ENCODE data around the gene BAG3.
"Not testable (repeated sequence)": the region's sequence is repeated elsewhere in the genome, so short reads cannot be mapped to it uniquely, and the experiment has no call there.

Gene BAG3

DNA sequence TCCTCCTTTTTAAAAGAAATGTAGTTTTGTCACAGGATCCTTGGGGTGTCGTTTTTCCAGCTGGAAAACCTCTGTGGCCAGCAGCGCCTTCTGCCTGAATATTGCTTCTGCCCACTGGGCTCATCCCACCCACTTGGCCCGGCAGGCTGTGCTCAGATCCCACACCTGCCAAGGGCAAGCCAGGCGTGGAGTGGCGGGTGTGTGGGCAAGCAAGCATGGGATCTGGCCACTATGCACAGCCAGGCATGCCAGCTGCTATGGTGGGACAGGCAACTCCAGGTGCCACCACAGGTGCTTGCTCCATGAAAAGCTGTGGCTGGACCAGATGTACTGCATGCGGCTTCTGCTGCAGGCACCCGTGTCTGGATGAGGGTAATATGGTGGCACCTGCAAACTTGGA lies 43.4 kb downstream of the BAG3 start:
- TF ChIP-seq, protein P1, sequence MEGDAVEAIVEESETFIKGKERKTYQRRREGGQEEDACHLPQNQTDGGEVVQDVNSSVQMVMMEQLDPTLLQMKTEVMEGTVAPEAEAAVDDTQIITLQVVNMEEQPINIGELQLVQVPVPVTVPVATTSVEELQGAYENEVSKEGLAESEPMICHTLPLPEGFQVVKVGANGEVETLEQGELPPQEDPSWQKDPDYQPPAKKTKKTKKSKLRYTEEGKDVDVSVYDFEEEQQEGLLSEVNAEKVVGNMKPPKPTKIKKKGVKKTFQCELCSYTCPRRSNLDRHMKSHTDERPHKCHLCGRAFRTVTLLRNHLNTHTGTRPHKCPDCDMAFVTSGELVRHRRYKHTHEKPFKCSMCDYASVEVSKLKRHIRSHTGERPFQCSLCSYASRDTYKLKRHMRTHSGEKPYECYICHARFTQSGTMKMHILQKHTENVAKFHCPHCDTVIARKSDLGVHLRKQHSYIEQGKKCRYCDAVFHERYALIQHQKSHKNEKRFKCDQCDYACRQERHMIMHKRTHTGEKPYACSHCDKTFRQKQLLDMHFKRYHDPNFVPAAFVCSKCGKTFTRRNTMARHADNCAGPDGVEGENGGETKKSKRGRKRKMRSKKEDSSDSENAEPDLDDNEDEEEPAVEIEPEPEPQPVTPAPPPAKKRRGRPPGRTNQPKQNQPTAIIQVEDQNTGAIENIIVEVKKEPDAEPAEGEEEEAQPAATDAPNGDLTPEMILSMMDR (conservative IDR thresholded peaks at IDR 0.05): no peak
- no peak overlapping the region for H3K27ac ChIP-seq

GRCh38 chr10:119700321-119700954 lies 49.3 kb downstream of the BAG3 start:
- TF ChIP-seq, protein P1 (conservative IDR thresholded peaks at IDR 0.05): no peak
- no peak overlapping the region for H3K27ac ChIP-seq

DNA sequence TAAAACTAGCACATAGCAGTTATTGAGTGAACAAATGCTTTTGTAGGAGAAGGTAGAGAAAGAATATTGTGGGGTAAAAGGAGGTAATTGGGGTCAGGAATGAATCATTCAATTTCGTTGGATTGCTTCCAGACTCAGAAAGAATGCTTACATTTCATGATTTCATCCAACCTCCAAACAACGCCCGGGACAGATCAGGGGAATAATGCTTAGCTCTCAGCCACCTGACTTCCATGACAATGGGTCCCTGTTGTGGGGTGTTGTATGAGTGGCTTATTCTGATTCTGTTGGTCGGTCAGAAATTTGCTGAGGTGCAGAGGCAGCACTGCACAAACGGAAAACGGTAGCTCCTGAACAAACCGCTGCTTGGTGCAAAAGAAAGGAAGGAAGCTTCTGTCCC lies 50.7 kb downstream of the BAG3 start:
- TF ChIP-seq, protein P1 (conservative IDR thresholded peaks at IDR 0.05): no peak
- H3K27ac ChIP-seq: no peak overlapping the region

DNA sequence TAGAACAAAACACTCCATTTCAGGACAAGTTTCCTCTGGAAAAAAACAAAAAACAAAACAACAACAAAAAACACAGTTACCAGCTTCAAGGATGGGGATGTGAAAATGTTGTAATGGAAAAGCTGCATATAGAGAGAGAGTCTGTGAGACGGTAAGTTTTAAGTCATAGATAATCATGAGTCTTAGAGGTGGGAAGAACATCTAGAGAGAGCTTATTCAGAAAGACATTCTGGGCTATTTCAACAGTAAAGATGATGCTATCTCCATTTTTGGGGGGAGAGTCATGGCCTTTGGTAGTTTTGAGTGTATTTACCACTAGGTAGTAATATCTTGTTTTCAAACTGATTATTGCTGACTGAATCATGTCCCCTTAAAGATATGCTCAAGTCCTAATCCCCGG lies 51.4 kb downstream of the BAG3 start:
- no peak overlapping the region for H3K27ac ChIP-seq
- TF ChIP-seq, protein P1 (conservative IDR thresholded peaks at IDR 0.05): no peak

DNA sequence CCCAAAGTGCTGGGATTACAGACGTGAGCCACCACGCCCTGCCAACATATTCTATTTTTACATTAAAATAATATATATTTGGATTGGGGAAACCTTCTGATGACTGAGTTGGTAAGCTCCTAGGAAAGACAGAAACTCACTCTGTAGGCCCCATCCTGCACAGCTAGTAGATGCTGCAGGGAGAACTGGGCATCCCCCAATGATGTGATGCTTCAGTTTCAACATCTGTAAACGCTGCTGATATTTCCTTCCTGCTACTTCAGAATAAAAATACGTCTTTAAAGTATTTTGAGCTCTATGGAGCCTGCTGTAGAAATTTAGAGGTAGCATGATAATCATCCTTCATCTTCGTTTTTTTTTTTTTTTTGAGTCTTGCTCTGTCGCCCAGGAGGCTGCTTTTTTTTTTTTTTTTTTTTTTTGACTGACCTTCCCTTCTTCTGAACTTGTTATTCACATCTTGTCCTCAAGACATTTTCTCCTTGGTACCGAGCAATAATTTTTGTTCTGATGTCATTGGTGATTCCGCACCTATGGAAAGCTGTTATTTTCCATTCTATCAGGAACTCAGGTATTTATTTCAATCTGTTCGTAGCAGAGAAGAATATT lies 52.8 kb downstream of the BAG3 start:
- TF ChIP-seq, protein P1 (conservative IDR thresholded peaks at IDR 0.05): no peak
- H3K27ac ChIP-seq: no peak overlapping the region

- H3K27ac ChIP-seq: no peak overlapping the region
- TF ChIP-seq, protein P1 (conservative IDR thresholded peaks at IDR 0.05): no peak
These were observed 54.3 kb downstream of the BAG3 start for GRCh38 chr10:119705434-119705831.

GRCh38 chr10:119706521-119707278 lies 55.5 kb downstream of the BAG3 start:
- TF ChIP-seq, protein P1 (conservative IDR thresholded peaks at IDR 0.05): no peak
- H3K27ac ChIP-seq: no peak overlapping the region

- not testable (repeated sequence) for H3K27ac ChIP-seq
These were observed 56.2 kb downstream of the BAG3 start for GRCh38 chr10:119707331-119707730.

- H3K27ac ChIP-seq: not testable (repeated sequence)
These were observed 59.8 kb downstream of the BAG3 start for GRCh38 chr10:119710935-119711334.
